Left kidney (tissue), 2 donors: Measurements from ENCODE around the gene POLR3E. TPM values are rescaled to one million over a fixed set of nuclear protein-coding genes. Genes with fewer than 3 reads are reported as not detected.
A peak's percentile ranks its signal among the peaks of the same experiment; 100 is the strongest.
"Not testable (repeated sequence)": the region's sequence is repeated elsewhere in the genome, so short reads cannot be mapped to it uniquely, and the experiment has no call there.

Experiments used
- DNase-seq: peaks from one replicate; pipeline ENCODE4 v3.0.0-alpha.2; 2013
- polyA plus RNA-seq: library from polyadenylated mRNA; unstranded; fragments of 120-200 nt; gene quantifications from one replicate; pipeline ENCODE4 v1.2.1, GENCODE V29; 2013; ENCODE audit not compliant: insufficient read length

The POLR3E gene
- polyA plus RNA-seq, 1 donor, result 68.7 TPM

- DNase-seq, result no peak
Observed at GRCh38 chr16:22291020-22291419, 6.2 kb upstream of the POLR3E start.

GRCh38 chr16:22291860-22292318, 5.3 kb upstream of the POLR3E start:
- no peak for DNase-seq

DNA sequence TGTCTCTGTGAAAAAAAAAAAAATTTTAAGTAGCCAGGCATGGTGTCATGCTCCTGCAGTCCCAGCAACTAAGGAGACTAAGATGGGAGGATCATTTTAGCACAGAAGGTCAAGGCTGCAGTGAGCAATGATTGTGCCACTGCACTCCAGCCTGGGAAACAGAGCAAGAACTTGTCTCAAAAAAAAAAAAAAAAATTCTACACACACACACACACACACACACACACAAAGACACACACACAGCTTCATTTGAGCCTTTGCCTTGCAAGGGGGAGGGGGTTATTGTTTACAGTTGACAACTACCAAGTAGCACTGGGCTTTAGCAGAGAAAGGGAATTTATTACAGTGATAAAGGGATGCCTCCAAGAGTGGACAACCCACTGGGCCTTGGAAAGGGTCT, 4.9 kb upstream of the POLR3E start:
- no peak for DNase-seq

- no peak for DNase-seq
Observed at GRCh38 chr16:22293137-22294106, 3.8 kb upstream of the POLR3E start.

GRCh38 chr16:22296225-22297113, 740 bp upstream of the POLR3E start:
- no peak for DNase-seq

DNA sequence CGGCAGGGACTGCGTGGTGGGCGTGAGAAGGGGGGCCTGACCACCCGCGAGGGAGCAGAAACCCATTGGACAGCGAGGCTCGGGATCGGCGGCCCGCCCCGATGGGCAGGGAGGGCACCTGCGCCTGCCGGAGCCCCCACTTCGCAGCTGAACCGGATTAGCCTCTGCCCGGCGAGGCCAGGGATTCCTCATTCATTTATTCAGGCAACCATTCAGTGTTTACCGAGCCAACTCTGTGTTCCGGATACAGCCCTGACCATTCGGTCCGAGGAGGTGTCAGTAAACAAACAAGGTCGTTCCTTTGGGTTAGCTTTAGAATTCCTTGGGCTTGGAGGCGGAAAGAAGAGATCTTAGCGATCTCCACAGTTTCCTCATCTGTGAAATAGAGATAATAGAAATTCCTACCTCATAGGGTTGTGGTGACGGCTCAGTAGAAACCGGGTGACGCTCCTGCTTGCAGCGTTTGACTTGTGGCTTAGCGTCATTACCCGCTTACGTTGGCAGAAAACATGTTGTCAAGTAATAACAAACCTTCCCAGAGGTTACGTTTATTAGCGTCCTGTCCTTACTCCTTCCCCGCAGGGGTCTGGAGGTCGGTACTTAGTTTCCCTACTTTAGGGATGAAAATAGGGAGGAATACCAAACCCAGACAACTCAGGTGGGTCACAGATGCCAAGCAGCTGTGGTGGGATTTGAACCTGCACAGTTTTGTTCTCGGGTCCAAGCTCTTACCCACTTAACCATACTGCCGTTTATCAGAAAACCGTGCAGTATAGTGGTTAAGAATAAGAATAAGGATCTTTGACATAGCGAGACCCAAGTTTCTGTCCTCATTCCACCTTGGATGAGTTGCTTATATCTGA, 893 bp downstream of the POLR3E start:
- DNase-seq, result peak; percentile 87

GRCh38 chr16:22299036-22299435, 1.8 kb downstream of the POLR3E start:
- no peak for DNase-seq

DNA sequence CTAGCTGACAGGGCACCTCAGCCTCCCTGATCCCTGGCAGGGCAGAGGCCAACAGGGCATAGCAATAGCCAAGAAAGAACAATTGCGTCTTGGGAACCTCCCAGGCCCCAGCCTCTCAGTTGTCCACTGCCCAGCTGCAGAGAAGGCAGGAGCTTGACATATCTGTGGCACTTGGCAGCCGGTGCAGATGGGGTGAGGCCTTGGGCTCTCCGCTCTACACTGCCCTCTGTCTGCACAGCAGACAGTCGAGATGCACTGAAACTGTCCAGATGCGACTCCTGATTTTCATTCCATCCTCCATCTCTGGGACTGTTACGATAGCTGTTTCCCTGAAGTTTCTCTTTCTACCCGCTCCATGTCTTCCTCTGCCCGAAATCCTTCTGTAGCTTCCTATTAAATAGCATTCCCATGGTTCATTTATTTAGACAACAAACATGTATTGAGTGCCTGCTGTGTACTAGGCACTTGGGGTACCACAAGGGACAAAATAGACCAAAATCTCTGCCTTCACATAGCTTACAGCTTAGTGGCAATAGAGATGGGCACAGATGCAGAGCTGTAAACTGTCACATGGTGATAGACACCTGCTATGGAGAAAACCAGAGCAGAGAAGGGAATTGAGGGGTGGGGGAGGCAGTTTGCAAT, 3.3 kb downstream of the POLR3E start:
- DNase-seq, result no peak

DNA sequence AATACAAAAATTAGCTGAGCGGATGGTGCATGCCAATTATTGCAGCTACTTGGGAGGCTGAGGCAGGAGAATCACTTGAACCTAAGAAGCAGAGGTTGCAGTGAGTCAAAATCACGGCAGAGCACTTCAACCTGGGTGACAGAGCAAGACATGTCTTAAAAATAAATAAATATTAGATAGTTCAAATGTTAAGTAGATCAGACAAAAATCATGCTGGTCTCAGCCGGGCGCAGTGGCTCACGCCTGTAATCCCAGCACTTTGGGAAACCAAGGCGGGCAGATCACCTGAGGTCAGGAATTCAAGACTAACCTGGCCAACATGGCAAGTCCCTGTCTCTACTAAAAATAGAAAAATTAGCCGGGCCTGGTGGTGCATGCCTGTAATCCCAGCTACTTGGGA, 4.2 kb downstream of the POLR3E start:
- not testable (repeated sequence) for DNase-seq

GRCh38 chr16:22302776-22303363, 5.7 kb downstream of the POLR3E start:
- DNase-seq, result no peak

- no peak for DNase-seq
Observed at GRCh38 chr16:22304411-22304810, 7.2 kb downstream of the POLR3E start.

GRCh38 chr16:22306788-22307187, 9.6 kb downstream of the POLR3E start:
- DNase-seq, result no peak

DNA sequence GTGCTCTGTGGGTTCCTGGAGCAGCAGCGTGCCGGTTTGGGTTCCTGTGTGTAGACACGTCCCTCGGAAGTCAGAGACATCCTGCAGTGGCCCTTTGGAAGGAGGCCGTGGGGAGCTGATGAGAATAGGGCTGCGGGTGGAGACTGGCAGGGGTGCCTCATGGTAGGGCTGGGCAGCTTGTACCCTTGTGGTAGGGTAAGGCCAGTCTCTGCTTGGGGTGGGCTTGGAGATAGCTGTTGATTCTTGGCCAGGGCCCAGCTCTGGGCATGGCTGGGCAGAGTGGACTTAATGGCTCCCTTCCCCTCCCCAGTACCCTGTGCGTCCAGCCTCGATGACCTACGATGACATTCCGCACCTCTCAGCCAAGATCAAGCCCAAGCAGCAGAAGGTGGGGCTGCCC, 10.6 kb downstream of the POLR3E start:
- no peak for DNase-seq

DNA sequence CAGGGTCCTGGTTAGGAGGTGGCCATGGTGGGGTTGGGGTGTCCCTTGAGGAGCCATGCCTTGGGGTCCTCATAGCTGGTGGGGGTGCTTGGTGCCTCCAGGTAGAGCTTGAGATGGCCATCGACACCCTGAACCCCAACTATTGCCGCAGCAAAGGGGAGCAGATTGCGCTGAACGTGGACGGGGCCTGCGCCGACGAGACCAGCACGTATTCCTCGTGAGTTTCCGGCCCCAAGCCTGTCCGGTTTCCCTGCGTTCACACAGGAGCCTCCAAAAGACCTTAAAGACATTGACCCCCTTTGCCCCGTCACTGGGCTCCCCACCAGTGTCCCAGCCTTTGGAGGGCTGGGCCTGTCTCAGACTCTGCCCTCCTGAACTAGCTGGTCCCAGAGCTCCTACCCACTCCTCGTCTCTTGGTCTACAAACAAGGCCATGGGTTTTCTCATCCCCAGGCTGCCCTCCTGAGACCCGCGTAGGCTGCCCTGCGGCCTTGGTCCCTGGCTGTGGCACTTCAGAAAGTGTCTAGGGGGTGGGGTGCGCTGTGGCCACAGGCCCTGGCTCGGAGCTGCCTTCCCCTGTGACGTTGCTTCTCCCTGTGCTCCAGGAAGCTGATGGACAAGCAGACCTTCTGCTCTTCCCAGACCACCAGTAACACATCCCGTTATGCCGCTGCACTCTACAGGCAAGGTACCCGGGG, 11.8 kb downstream of the POLR3E start:
- DNase-seq, result no peak

DNA sequence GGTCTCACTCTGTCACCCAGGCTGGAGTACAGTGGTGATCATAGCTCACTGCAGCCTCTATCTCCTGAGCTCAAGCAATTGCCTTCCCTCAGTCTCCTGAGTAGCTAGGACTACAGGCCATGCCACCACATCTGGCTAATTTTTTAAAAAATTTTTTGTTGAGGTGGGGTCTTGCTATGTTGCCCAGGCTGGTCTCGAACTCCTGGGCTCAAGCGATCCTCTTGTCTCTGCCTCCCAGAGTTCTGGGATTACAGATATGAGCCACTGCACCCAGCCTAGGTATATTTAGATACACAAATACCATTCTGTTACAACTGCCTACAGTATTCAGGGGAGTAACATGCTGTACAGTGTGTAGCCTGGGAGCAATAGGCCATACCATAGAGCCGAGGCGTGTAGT, 14.3 kb downstream of the POLR3E start:
- DNase-seq, result no peak

GRCh38 chr16:22312897-22313781, 15.9 kb downstream of the POLR3E start:
- DNase-seq, result no peak

GRCh38 chr16:22313876-22314470, 16.8 kb downstream of the POLR3E start:
- no peak for DNase-seq
